Keratinocyte (primary cell): Measurements from ENCODE around the gene DDX5. TPM values are rescaled to one million over a fixed set of nuclear protein-coding genes. Genes with fewer than 3 reads are reported as not detected.

ENCODE experiments used
- DNase-seq: peaks from one replicate; pipeline ENCODE4 v3.0.0-alpha.2; 2011; ENCODE audit warnings: low read depth, missing footprints, low spot score
- FAIRE-seq: peaks from 2 replicates; lab custom pipeline; 2011; peaks lifted over from hg19 to GRCh38; lab: Jason Lieb, UNC
- H2AFZ ChIP-seq: 2 replicates; pipeline ENCODE4 v1.6.0; 2012; ENCODE audit warnings: low read length, control low read depth, inconsistent platforms; ENCODE audit not compliant: control insufficient read depth
- H3K27ac ChIP-seq: 2 replicates; pipeline ENCODE4 v1.5.1; 2011; ENCODE audit warnings: low read length; ENCODE audit not compliant: control insufficient read depth, insufficient read depth
- H3K27me3 ChIP-seq: 3 replicates; pipeline ENCODE4 v1.6.0; 2011; ENCODE audit warnings: low read length; ENCODE audit not compliant: control insufficient read depth, insufficient read depth; ENCODE audit errors: extremely low read depth
- H3K36me3 ChIP-seq, 2 experiments: 2 replicates in 1 of 2; 3 replicates in 1 of 2; pipeline ENCODE4 v1.5.1; 2011; ENCODE audit warnings: low read length in 2 of 2, mild to moderate bottlenecking in 1 of 2; ENCODE audit not compliant: control insufficient read depth in 2 of 2, insufficient read depth in 2 of 2; ENCODE audit errors: extremely low read depth in 1 of 2
- H3K4me1 ChIP-seq: 3 replicates; pipeline ENCODE4 v1.5.1; 2011; ENCODE audit warnings: low read length; ENCODE audit not compliant: control insufficient read depth, insufficient read depth; ENCODE audit errors: extremely low read depth
- H3K4me2 ChIP-seq: 3 replicates; pipeline ENCODE4 v1.6.0; 2011; ENCODE audit warnings: low read depth, low read length; ENCODE audit not compliant: control insufficient read depth, insufficient read depth; ENCODE audit errors: extremely low read depth
- H3K4me3 ChIP-seq, 3 experiments: fragments of 200-600 bp in 1 of 3; sonication (generic) in 1 of 3; 2 replicates in 2 of 3; 3 replicates in 1 of 3; pipeline ENCODE4 v1.5.1; 2011 to 2016; ENCODE audit warnings: low read length in 3 of 3, mild to moderate bottlenecking in 3 of 3, control low read depth in 2 of 3, inconsistent platforms in 1 of 3, low read depth in 1 of 3, mixed read lengths in 1 of 3, mixed run types in 1 of 3, moderate library complexity in 1 of 3; ENCODE audit not compliant: control insufficient read depth in 2 of 3, insufficient read depth in 2 of 3; ENCODE audit errors: extremely low read depth in 1 of 3
- H3K79me2 ChIP-seq: 2 replicates; pipeline ENCODE4 v1.6.0; 2012; ENCODE audit warnings: low read length; ENCODE audit not compliant: control insufficient read depth, insufficient read depth
- H3K9ac ChIP-seq: 3 replicates; pipeline ENCODE4 v1.6.0; 2011; ENCODE audit warnings: low read length; ENCODE audit not compliant: control insufficient read depth, insufficient read depth; ENCODE audit errors: extremely low read depth
- H3K9me1 ChIP-seq: 3 replicates; pipeline ENCODE4 v1.6.0; 2011; ENCODE audit warnings: low read length; ENCODE audit not compliant: control insufficient read depth, insufficient read depth; ENCODE audit errors: extremely low read depth
- H3K9me3 ChIP-seq: 2 replicates; pipeline ENCODE4 v1.5.1; 2012; ENCODE audit warnings: low read depth, low read length; ENCODE audit not compliant: control insufficient read depth
- H4K20me1 ChIP-seq: 3 replicates; pipeline ENCODE4 v1.6.0; 2011; ENCODE audit warnings: low read length; ENCODE audit not compliant: control insufficient read depth, insufficient read depth; ENCODE audit errors: extremely low read depth
- CTCF ChIP-seq, 3 experiments: IDR thresholded peaks in 1 of 3; conservative IDR thresholded peaks in 1 of 3; optimal IDR thresholded peaks in 1 of 3; 2 replicates in 2 of 3; 3 replicates in 1 of 3; pipeline versions ENCODE3 to v1.5.1; 2011; ENCODE audit warnings: low read length in 3 of 3, mild to moderate bottlenecking in 3 of 3, moderate library complexity in 2 of 3, control low read depth in 1 of 3, inconsistent platforms in 1 of 3; ENCODE audit not compliant: insufficient read depth in 2 of 3; ENCODE audit errors: extremely low read depth in 1 of 3
- EZH2 ChIP-seq: IDR thresholded peaks from one replicate; pipeline ENCODE4 v1.6.1; 2012; ENCODE audit warnings: inconsistent platforms, mild to moderate bottlenecking, low read length, moderate library complexity
- dilution Hi-C: fragments of 300-500 bp; cut with MboI; formaldehyde crosslinking; loops from one replicate; pipeline ENCODE4 v1.7.0; 2020; ENCODE audit warnings: low sequenced_read_pairs; ENCODE audit not compliant: extremely low pct_ligation_motif_present
- polyA minus RNA-seq, 3 experiments: library from RNA; depleted of rRNA, polyadenylated mRNA; stranded (reverse); fragments of >200 nt; gene quantifications; 1 replicate in 1 of 3; 2 replicates in 1 of 3; 3 replicates in 1 of 3; pipeline ENCODE4 v1.2.3, GENCODE V29; 2011
- polyA plus RNA-seq, 5 experiments: library from polyadenylated mRNA; depleted of rRNA in 3 of 5; stranded (reverse) in 3 of 5; stranded (forward) in 1 of 5; unstranded in 1 of 5; fragments of >200 nt; gene quantifications; 1 replicate in 1 of 5; 2 replicates in 3 of 5; 3 replicates in 1 of 5; pipeline versions ENCODE4 v1.2.1 to v1.2.3, GENCODE V29; 2011 to 2012; ENCODE audit warnings: missing spikeins in 2 of 5, low read depth in 1 of 5, low replicate concordance in 1 of 5

The DDX5 gene
- polyA plus RNA-seq, result 470 to 793 TPM (median 689 TPM) in 3 replicates
- 1,623 TPM for polyA plus RNA-seq (2011; ENCODE audit: low read depth)
- 418 and 502 TPM in 2 replicates for polyA plus RNA-seq (2011; cell fraction: cytosol; rRNA removed)
- polyA plus RNA-seq (2011; cell fraction: nucleus; rRNA removed), result 1,369 and 1,634 TPM in 2 replicates
- 427 and 480 TPM in 2 replicates for polyA plus RNA-seq (2012; ENCODE audit: low replicate concordance)
- 333 to 502 TPM (median 382 TPM) in 3 replicates for polyA minus RNA-seq
- polyA minus RNA-seq (2011; cell fraction: cytosol; rRNA and poly(A)+ RNA removed), result 847 TPM
- 879 and 914 TPM in 2 replicates for polyA minus RNA-seq (2011; cell fraction: nucleus; rRNA and poly(A)+ RNA removed)

- dilution Hi-C loops, result no loop called here
- Histone ChIP-seq H3K4me2 (peak within 1 kb of the TSS; percentile 96), H4K20me1 (peaks cover 36% of the 10 kb centered on the region), H3K36me3 (peaks cover 14 to 56% of the 10 kb centered on the region in 2 experiments), H3K27ac (peak within 1 kb of the TSS; percentile 99), H3K4me1 (peaks cover 44% of the 10 kb centered on the region), H3K79me2 (peaks cover 82% of the 10 kb centered on the region), H3K27me3 (no peaks in the 10 kb centered on the region), H3K4me3 (peak within 1 kb of the TSS; percentile 75 to 100 (median 95)), H3K9me1 (no peaks in the 10 kb centered on the region), H3K9ac (peak within 1 kb of the TSS; percentile 100), H3K9me3 (no peaks in the 10 kb centered on the region), H2AFZ (peak within 1 kb of the TSS; percentile 68)
- FAIRE-seq (no peak), DNase-seq (peak; percentile 98)
- TF ChIP-seq EZH2, result no peak
- no peak for TF ChIP-seq CTCF (optimal IDR thresholded peaks at IDR 0.05 in 1 of 3, IDR thresholded peaks at IDR 0.05 in 1 of 3, conservative IDR thresholded peaks at IDR 0.05 in 1 of 3; ENCODE audit: extremely low read depth in 1 of 3, insufficient read depth in 2 of 3, low read length in 3 of 3)
Measured at GRCh38 chr17:64506201-64506575, at the start of gene DDX5. Gene DDX5 (minus strand): TSS chr17:64506289. CDS start chr17:64506119, 170 bp downstream.

- TF ChIP-seq EZH2 (no peak), CTCF (optimal IDR thresholded peaks at IDR 0.05 in 1 of 3, IDR thresholded peaks at IDR 0.05 in 1 of 3, conservative IDR thresholded peaks at IDR 0.05 in 1 of 3; ENCODE audit: extremely low read depth in 1 of 3, insufficient read depth in 2 of 3, low read length in 3 of 3) (no peak)
- DNase-seq (no peak), FAIRE-seq (no peak)
- H3K4me2 ChIP-seq, result no peak overlapping the region
- H3K27ac ChIP-seq, result no peak overlapping the region
- H3K4me3 ChIP-seq, result no peak overlapping the region
- H2AFZ ChIP-seq, result no peak overlapping the region
- no peaks in the 10 kb centered on the region for H3K9me3 ChIP-seq
- peaks cover 14% of the 10 kb centered on the region for H3K79me2 ChIP-seq
- no peaks in the 10 kb centered on the region for H3K4me1 ChIP-seq
- H3K9me1 ChIP-seq, result no peaks in the 10 kb centered on the region
- dilution Hi-C loops, result no loop called here
- H3K27me3 ChIP-seq, result no peaks in the 10 kb centered on the region
- H4K20me1 ChIP-seq, result peaks cover 4% of the 10 kb centered on the region
- H3K36me3 ChIP-seq, result peaks cover 30 to 32% of the 10 kb centered on the region in 2 experiments
- H3K9ac ChIP-seq, result no peak overlapping the region
Measured at GRCh38 chr17:64555281-64555680, 49.2 kb upstream of the DDX5 start.
